SH-SY5Y (cell line): ENCODE results near the gene SUV39H2.

ENCODE experiments used
- GATA2 ChIP-seq: IDR thresholded peaks from 2 replicates; pipeline ENCODE4 v1.6.1; 2011; ENCODE audit warnings: mild to moderate bottlenecking, low read depth, low read length
- GATA3 ChIP-seq: IDR thresholded peaks from 2 replicates; pipeline ENCODE4 v1.6.1; 2011; ENCODE audit warnings: low read depth, mild to moderate bottlenecking, low read length, moderate library complexity

DNA sequence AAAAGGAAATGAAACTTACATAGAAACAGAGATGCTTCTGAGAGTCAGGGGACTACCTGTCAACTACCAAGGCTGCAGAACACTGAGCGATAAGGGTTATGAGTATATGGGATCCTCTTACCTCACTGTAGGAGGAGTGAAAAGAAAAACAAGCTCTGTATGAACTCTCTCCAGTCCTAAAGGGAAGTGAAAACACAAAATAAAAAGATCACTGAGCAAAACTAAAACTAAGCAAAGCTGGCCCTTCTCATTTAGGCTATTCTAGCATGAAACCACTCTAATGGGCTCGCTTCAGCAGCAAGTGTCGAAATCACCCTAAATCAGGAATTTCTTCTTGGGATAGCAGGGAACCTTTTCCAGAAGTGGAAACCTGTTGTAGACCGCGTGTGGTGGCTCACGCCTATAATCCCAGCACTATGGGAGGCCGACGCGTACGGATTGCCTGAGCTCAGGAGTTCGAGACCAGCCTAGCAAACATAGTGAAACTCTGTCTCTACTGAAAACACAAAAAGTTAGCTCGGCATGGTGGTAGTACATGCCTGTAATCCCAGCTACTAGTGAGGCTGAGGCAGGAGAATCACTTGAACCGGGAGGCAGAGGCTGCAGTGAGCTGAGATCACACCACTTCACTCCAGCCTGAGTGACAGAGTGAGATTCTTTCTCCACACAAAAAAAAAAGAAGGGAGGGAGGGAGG, 48.2 kb downstream of the SUV39H2 start:
- no peak for TF ChIP-seq GATA3
- no peak for TF ChIP-seq GATA2
